Ovary (tissue), 3 donors: ENCODE data around the gene ACRV1.

Source experiments
- CTCF ChIP-seq, 3 donors: fragments of 450-650 bp in 2 of 3; fragments of 200-600 bp in 1 of 3; IDR thresholded peaks; one replicate each; pipeline versions ENCODE4 v1.5.1 to v1.8.0; 2016 to 2022; ENCODE audit warnings: antibody characterized with exemption in 3 of 3, mild to moderate bottlenecking in 1 of 3
- EP300 ChIP-seq: sonication (generic); formaldehyde crosslinking; IDR thresholded peaks from one replicate; pipeline ENCODE4 v1.6.1; 2017; ENCODE audit warnings: antibody characterized with exemption
- POLR2A ChIP-seq: fragments of 450-650 bp; IDR thresholded peaks from one replicate; pipeline ENCODE4 v1.6.1; 2017; ENCODE audit warnings: antibody characterized with exemption, mild to moderate bottlenecking, moderate library complexity
- donor health status: DM: no; HTN: no; CAD: no.

- TF ChIP-seq CTCF (IDR thresholded peaks at IDR 0.05) (no peak), POLR2A (no peak), EP300 (no peak)
Measured at GRCh38 chr11:125694951-125695350, 14.3 kb upstream of the ACRV1 start.
